SK-N-SH (cell line): ENCODE results near the gene ZMAT5. TPM values are rescaled to one million over a fixed set of nuclear protein-coding genes. Genes with fewer than 3 reads are reported as not detected.

Experiments
- CTCF ChIA-PET: fragments of 300-600, 350-600 bp; formaldehyde crosslinking; extraction: SDS; loops from one replicate; lab custom pipeline; 2021; lab: Yijun Ruan, JAX
- POLR2A ChIA-PET: fragments of 350-600 bp; sonication (Branson Sonifier 250); formaldehyde crosslinking; extraction: SDS; loops from one replicate; lab custom pipeline; 2020; ENCODE audit warnings: antibody characterized with exemption, inconsistent platforms; lab: Yijun Ruan, JAX
- DNase-seq: peaks from one replicate; pipeline ENCODE4 v3.0.0; 2012
- H2AFZ ChIP-seq: fragments of 200-600 bp; sonication (generic); 2 replicates; pipeline ENCODE4 v1.8.1; 2016; ENCODE audit warnings: antibody characterized with exemption, mild to moderate bottlenecking, low read depth
- H3F3A ChIP-seq: fragments of 200-600 bp; sonication (generic); replicated peaks from 2 replicates; pipeline ENCODE3; 2016; ENCODE audit warnings: antibody characterized with exemption, mild to moderate bottlenecking; ENCODE audit not compliant: insufficient read depth
- H3K27ac ChIP-seq, 2 experiments: fragments of 200-500 bp in 1 of 2; fragments of 200-600 bp in 1 of 2; sonication (Bioruptor generic) in 1 of 2; sonication (generic), shearing (Covaris generic) in 1 of 2; 2 replicates each; pipeline versions ENCODE4 v1.5.1 to v1.6.1; 2014 to 2016; ENCODE audit warnings: low read depth in 2 of 2, inconsistent platforms in 1 of 2, low read length in 1 of 2, mild to moderate bottlenecking in 1 of 2, mixed read lengths in 1 of 2
- H3K27me3 ChIP-seq: fragments of 200-600 bp; sonication (generic), shearing (Covaris generic); 2 replicates; pipeline ENCODE4 v1.6.1; 2016; ENCODE audit warnings: mixed run types; ENCODE audit not compliant: insufficient read depth
- H3K36me3 ChIP-seq, 2 experiments: fragments of 200-500 bp in 1 of 2; fragments of 200-600 bp in 1 of 2; sonication (Bioruptor generic) in 1 of 2; sonication (generic) in 1 of 2; replicated peaks in 1 of 2; 2 replicates each; pipeline versions ENCODE3 to v1.5.1; 2014 to 2016; ENCODE audit warnings: low read length in 1 of 2, mild to moderate bottlenecking in 1 of 2; ENCODE audit not compliant: insufficient read depth in 2 of 2, control insufficient read depth in 1 of 2
- H3K4me1 ChIP-seq, 2 experiments: fragments of 200-500 bp in 1 of 2; fragments of 200-600 bp in 1 of 2; sonication (Bioruptor generic) in 1 of 2; sonication (generic), shearing (Covaris generic) in 1 of 2; 2 replicates each; pipeline versions ENCODE4 v1.5.1 to v1.6.1; 2014 to 2016; ENCODE audit warnings: low read depth in 1 of 2, low read length in 1 of 2, mixed run types in 1 of 2; ENCODE audit not compliant: insufficient read depth in 2 of 2, control insufficient read depth in 1 of 2
- H3K4me2 ChIP-seq: fragments of 200-600 bp; sonication (generic), shearing (Covaris generic); 2 replicates; pipeline ENCODE4 v1.6.1; 2017; ENCODE audit warnings: mixed run types
- H3K4me3 ChIP-seq, 2 experiments: fragments of 200-500 bp in 1 of 2; fragments of 200-600 bp in 1 of 2; sonication (Bioruptor generic) in 1 of 2; sonication (generic), shearing (Covaris generic) in 1 of 2; 2 replicates each; pipeline versions ENCODE4 v1.5.1 to v1.8.1; 2014 to 2016; ENCODE audit warnings: low read depth in 2 of 2, inconsistent platforms in 1 of 2, low read length in 1 of 2, mild to moderate bottlenecking in 1 of 2, mixed read lengths in 1 of 2, moderate library complexity in 1 of 2
- H3K79me2 ChIP-seq: fragments of 200-600 bp; sonication (generic); 2 replicates; pipeline ENCODE4 v1.8.1; 2017; ENCODE audit warnings: mild to moderate bottlenecking; ENCODE audit not compliant: insufficient read depth
- H3K9ac ChIP-seq: fragments of 200-600 bp; sonication (generic); 2 replicates; pipeline ENCODE4 v1.6.1; 2017; ENCODE audit warnings: mixed run types
- H3K9me2 ChIP-seq: fragments of 200-600 bp; sonication (generic); 2 replicates; pipeline ENCODE4 v1.6.1; 2017; ENCODE audit warnings: mixed run types
- H3K9me3 ChIP-seq: fragments of 200-600 bp; sonication (generic); 2 replicates; pipeline ENCODE4 v1.6.1; 2017; ENCODE audit warnings: mixed run types, mild to moderate bottlenecking, moderate library complexity
- H4K20me1 ChIP-seq: fragments of 200-600 bp; sonication (generic); 2 replicates; pipeline ENCODE4 v1.6.1; 2017; ENCODE audit warnings: mild to moderate bottlenecking, mixed run types; ENCODE audit not compliant: insufficient read depth
- CHD2 ChIP-seq: fragments of 150-350 bp; IDR thresholded peaks from 2 replicates; pipeline ENCODE4 v1.6.1; 2018; ENCODE audit warnings: low read length; ENCODE audit not compliant: partially characterized antibody
- ELF1 ChIP-seq: IDR thresholded peaks from 2 replicates; pipeline ENCODE4 v1.4.0; 2012
- EP300 ChIP-seq, 2 experiments: IDR thresholded peaks; 2 replicates each; pipeline versions ENCODE4 v1.4.0 to v1.6.1; 2012; ENCODE audit warnings: borderline replicate concordance in 1 of 2, low read depth in 1 of 2, low read length in 1 of 2
- EZH2phosphoT487 ChIP-seq: fragments of 200-600 bp; sonication (generic); IDR thresholded peaks from 2 replicates; pipeline ENCODE4 v1.6.1; 2017; ENCODE audit warnings: low read depth, mixed run types, mild to moderate bottlenecking, antibody characterized with exemption, moderate library complexity, borderline replicate concordance
- FOSL2 ChIP-seq: IDR thresholded peaks from 2 replicates; pipeline ENCODE4 v1.4.0; 2012; ENCODE audit warnings: low read depth, mild to moderate bottlenecking, moderate library complexity, borderline replicate concordance
- FOXM1 ChIP-seq: IDR thresholded peaks from 2 replicates; pipeline ENCODE4 v1.4.0; 2012; ENCODE audit warnings: low read depth, mild to moderate bottlenecking
- MEF2A ChIP-seq: IDR thresholded peaks from 2 replicates; pipeline ENCODE4 v1.4.0; 2012; ENCODE audit warnings: low read depth, borderline replicate concordance
- MXI1 ChIP-seq: IDR thresholded peaks from 2 replicates; pipeline ENCODE4 v1.6.1; 2012; ENCODE audit warnings: mild to moderate bottlenecking, low read depth, low read length, improper control_type of control experiment
- NFIC ChIP-seq: IDR thresholded peaks from 2 replicates; pipeline ENCODE4 v1.4.0; 2012; ENCODE audit warnings: borderline replicate concordance
- PBX3 ChIP-seq: IDR thresholded peaks from 2 replicates; pipeline ENCODE4; 2012
- POLR2AphosphoS5 ChIP-seq: IDR thresholded peaks from 2 replicates; pipeline ENCODE4 v1.6.1; 2012; ENCODE audit warnings: low read depth, low read length
- RCOR1 ChIP-seq: fragments of 150-350 bp; IDR thresholded peaks from 2 replicates; pipeline ENCODE4 v1.6.1; 2017; ENCODE audit warnings: antibody characterized with exemption, low read length
- RXRA ChIP-seq: IDR thresholded peaks from 2 replicates; pipeline ENCODE4 v1.4.0; 2012; ENCODE audit warnings: low read depth, mild to moderate bottlenecking, borderline replicate concordance
- SMC3 ChIP-seq: IDR thresholded peaks from 2 replicates; pipeline ENCODE4 v1.6.1; 2012; ENCODE audit warnings: low read depth, low read length, improper control_type of control experiment
- TCF12 ChIP-seq: IDR thresholded peaks from 2 replicates; pipeline ENCODE4 v1.4.0; 2012
- TEAD4 ChIP-seq: IDR thresholded peaks from 2 replicates; pipeline ENCODE4 v1.4.0; 2012; ENCODE audit warnings: mild to moderate bottlenecking, borderline replicate concordance; ENCODE audit not compliant: insufficient read depth
- YY1 ChIP-seq: IDR thresholded peaks from 2 replicates; pipeline ENCODE4 v1.4.0; 2012; ENCODE audit warnings: low read depth, mild to moderate bottlenecking
- WGBS: methylation state at CpG from one replicate; pipeline ENCODE4 v1.1.6; 2017; ENCODE audit warnings: low lambda C conversion rate; 5-methylcytosine and 5-hydroxymethylcytosine counted together
- polyA plus RNA-seq, 3 experiments: library from polyadenylated mRNA; depleted of rRNA; stranded (reverse); fragments of >200 nt; gene quantifications; 2 replicates each; pipeline ENCODE4 v1.2.3, GENCODE V29; 2012
- TF ChIP-seq, protein P1 (sequence below): IDR thresholded peaks from 2 replicates; pipeline ENCODE4 v1.6.1; 2012; ENCODE audit warnings: mild to moderate bottlenecking, low read depth, low read length, moderate library complexity

The ZMAT5 gene
- polyA plus RNA-seq, 1 of the 3 experiments (the other 2 are of a cell fraction) = 35.0 TPM

GRCh38 chr22:29813563-29813962 lies 46.8 kb upstream of the ZMAT5 start:
- Histone ChIP-seq H4K20me1 (no peaks in the 10 kb centered on the region), H3K9me2 (no peaks in the 10 kb centered on the region), H3F3A (no peaks in the 10 kb centered on the region), H3K9ac (no peak overlapping the region), H3K4me2 (no peak overlapping the region), H3K4me1 (peaks cover 0 to 2% of the 10 kb centered on the region in 2 experiments; a peak in 1 of 4 replicates), H3K27me3 (no peaks in the 10 kb centered on the region), H2AFZ (no peak overlapping the region), H3K9me3 (no peaks in the 10 kb centered on the region), H3K4me3 (no peak overlapping the region), H3K36me3 (peaks cover 34 to 56% of the 10 kb centered on the region in 2 experiments), H3K79me2 (no peaks in the 10 kb centered on the region), H3K27ac (no peak overlapping the region)
- 86% methylated on average over 3 of the region's 3 CpGs for WGBS
- POLR2A ChIA-PET = no interaction called here
- CTCF ChIA-PET = interaction anchor here (1.0 kb wide), 1 partner anchor 275 kb away, joined by 6 read pairs; no protein-coding TSS in a partner anchor
- DNase-seq = no peak
- TF ChIP-seq ELF1 (no peak), FOXM1 (no peak), EP300 (IDR thresholded peaks at IDR 0.05; ENCODE audit: borderline replicate concordance in 1 of 2, low read depth in 1 of 2, low read length in 1 of 2) (no peak), RCOR1 (no peak), TCF12 (no peak), FOSL2 (no peak), MXI1 (no peak), YY1 (no peak), TEAD4 (no peak), RXRA (no peak), SMC3 (no peak), MEF2A (no peak), NFIC (no peak)
- TF ChIP-seq, protein P1, sequence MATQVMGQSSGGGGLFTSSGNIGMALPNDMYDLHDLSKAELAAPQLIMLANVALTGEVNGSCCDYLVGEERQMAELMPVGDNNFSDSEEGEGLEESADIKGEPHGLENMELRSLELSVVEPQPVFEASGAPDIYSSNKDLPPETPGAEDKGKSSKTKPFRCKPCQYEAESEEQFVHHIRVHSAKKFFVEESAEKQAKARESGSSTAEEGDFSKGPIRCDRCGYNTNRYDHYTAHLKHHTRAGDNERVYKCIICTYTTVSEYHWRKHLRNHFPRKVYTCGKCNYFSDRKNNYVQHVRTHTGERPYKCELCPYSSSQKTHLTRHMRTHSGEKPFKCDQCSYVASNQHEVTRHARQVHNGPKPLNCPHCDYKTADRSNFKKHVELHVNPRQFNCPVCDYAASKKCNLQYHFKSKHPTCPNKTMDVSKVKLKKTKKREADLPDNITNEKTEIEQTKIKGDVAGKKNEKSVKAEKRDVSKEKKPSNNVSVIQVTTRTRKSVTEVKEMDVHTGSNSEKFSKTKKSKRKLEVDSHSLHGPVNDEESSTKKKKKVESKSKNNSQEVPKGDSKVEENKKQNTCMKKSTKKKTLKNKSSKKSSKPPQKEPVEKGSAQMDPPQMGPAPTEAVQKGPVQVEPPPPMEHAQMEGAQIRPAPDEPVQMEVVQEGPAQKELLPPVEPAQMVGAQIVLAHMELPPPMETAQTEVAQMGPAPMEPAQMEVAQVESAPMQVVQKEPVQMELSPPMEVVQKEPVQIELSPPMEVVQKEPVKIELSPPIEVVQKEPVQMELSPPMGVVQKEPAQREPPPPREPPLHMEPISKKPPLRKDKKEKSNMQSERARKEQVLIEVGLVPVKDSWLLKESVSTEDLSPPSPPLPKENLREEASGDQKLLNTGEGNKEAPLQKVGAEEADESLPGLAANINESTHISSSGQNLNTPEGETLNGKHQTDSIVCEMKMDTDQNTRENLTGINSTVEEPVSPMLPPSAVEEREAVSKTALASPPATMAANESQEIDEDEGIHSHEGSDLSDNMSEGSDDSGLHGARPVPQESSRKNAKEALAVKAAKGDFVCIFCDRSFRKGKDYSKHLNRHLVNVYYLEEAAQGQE = no peak
- TF ChIP-seq, all 33 proteins: peak for 0

- DNase-seq = no peak
- H3K79me2 ChIP-seq = no peaks in the 10 kb centered on the region
- H3K36me3 ChIP-seq = peaks cover 38 to 58% of the 10 kb centered on the region in 2 experiments
Observed at GRCh38 chr22:29813126-29813525, 46.3 kb upstream of the ZMAT5 start.

More at GRCh38 chr22:29813126-29813525, 46.3 kb upstream of the ZMAT5 start:
- ChIA-PET POLR2A (no interaction called here), CTCF (interaction anchor here (1.2 to 2.0 kb wide), 2 partner anchors 123 to 192 kb away, joined by 4 to 6 read pairs; no protein-coding TSS in a partner anchor)
- no peak overlapping the region for H3K4me2 ChIP-seq
- H3F3A ChIP-seq = no peaks in the 10 kb centered on the region
- TF ChIP-seq, protein P1 = no peak
- TF ChIP-seq CHD2 (no peak), MEF2A (no peak), RXRA (no peak), PBX3 (no peak), POLR2AphosphoS5 (no peak), EZH2phosphoT487 (no peak), TEAD4 (no peak)
- no peaks in the 10 kb centered on the region for H3K9me2 ChIP-seq
- H3K4me1 ChIP-seq = peaks cover 0 to 2% of the 10 kb centered on the region in 2 experiments; a peak in 1 of 4 replicates
- H3K27ac ChIP-seq = no peak overlapping the region
- H3K27me3 ChIP-seq = no peaks in the 10 kb centered on the region
- H2AFZ ChIP-seq = no peak overlapping the region
- 92% methylated on average over 8 of the region's 8 CpGs for WGBS
- H4K20me1 ChIP-seq = no peaks in the 10 kb centered on the region
- no peak overlapping the region for H3K4me3 ChIP-seq
- no peaks in the 10 kb centered on the region for H3K9me3 ChIP-seq
- no peak overlapping the region for H3K9ac ChIP-seq
